CD14-positive monocyte (primary cell): ENCODE measurements around the gene TBCD. TPM values are rescaled to one million over a fixed set of nuclear protein-coding genes. Genes with fewer than 3 reads are reported as not detected.

ENCODE experiments used
- DNase-seq, 3 donors: peaks; one replicate each; pipeline ENCODE4 v3.0.0-alpha.2; 2011 to 2022
- H2AFZ ChIP-seq: 2 replicates; pipeline ENCODE4 v1.6.0; 2012; ENCODE audit warnings: mild to moderate bottlenecking, low read depth, low read length, inconsistent platforms; ENCODE audit not compliant: insufficient read depth, poor library complexity, severe bottlenecking
- H3K27ac ChIP-seq, 2 donors: 1 replicate in 1 of 2; 2 replicates in 1 of 2; pipeline ENCODE4 v1.5.1; 2012 to 2013; ENCODE audit warnings: low read length in 2 of 2, control low read depth in 1 of 2, inconsistent platforms in 1 of 2, low read depth in 1 of 2, mild to moderate bottlenecking in 1 of 2
- H3K27me3 ChIP-seq, 2 donors: one replicate each; pipeline versions ENCODE4 v1.6.0 to v1.6.1; 2011 to 2013; ENCODE audit warnings: low read length in 2 of 2; ENCODE audit not compliant: control insufficient read depth in 2 of 2, insufficient read depth in 2 of 2
- H3K36me3 ChIP-seq, 2 donors: replicated peaks in 1 of 2; 1 replicate in 1 of 2; 2 replicates in 1 of 2; pipeline versions ENCODE4 v1.5.1 to v1.6.1; 2012 to 2013; ENCODE audit warnings: low read length in 2 of 2, control low read depth in 1 of 2, inconsistent platforms in 1 of 2, mild to moderate bottlenecking in 1 of 2; ENCODE audit not compliant: insufficient read depth in 2 of 2, control insufficient read depth in 1 of 2
- H3K4me1 ChIP-seq, 2 donors: 1 replicate in 1 of 2; 2 replicates in 1 of 2; pipeline versions ENCODE4 v1.5.1 to v1.6.1; 2012 to 2013; ENCODE audit warnings: low read length in 2 of 2, control low read depth in 1 of 2, inconsistent platforms in 1 of 2, mild to moderate bottlenecking in 1 of 2, moderate library complexity in 1 of 2; ENCODE audit not compliant: insufficient read depth in 2 of 2, control insufficient read depth in 1 of 2
- H3K4me2 ChIP-seq: replicated peaks from 2 replicates; pipeline ENCODE3; 2012; ENCODE audit warnings: low read length, moderate library complexity, mild to moderate bottlenecking; ENCODE audit not compliant: poor library complexity, severe bottlenecking; ENCODE audit errors: extremely low read depth
- H3K4me3 ChIP-seq, 3 experiments: fragments of 200-600 bp in 1 of 3; sonication (generic) in 1 of 3; replicated peaks in 1 of 3; 1 replicate in 2 of 3; 2 replicates in 1 of 3; pipeline ENCODE4 v1.5.1; 2011 to 2013; ENCODE audit warnings: low read length in 3 of 3, mild to moderate bottlenecking in 3 of 3, control low read depth in 2 of 3, low read depth in 2 of 3, inconsistent platforms in 1 of 3, moderate library complexity in 1 of 3
- H3K79me2 ChIP-seq: 2 replicates; pipeline ENCODE4 v1.6.0; 2012; ENCODE audit warnings: mild to moderate bottlenecking, control low read depth, inconsistent platforms, low read length, moderate library complexity; ENCODE audit not compliant: insufficient read depth
- H3K9ac ChIP-seq: 2 replicates; pipeline ENCODE4 v1.6.0; 2017; ENCODE audit warnings: low read length, mild to moderate bottlenecking; ENCODE audit not compliant: insufficient read depth, poor library complexity, severe bottlenecking
- H3K9me3 ChIP-seq, 2 donors: replicated peaks in 1 of 2; 1 replicate in 1 of 2; 2 replicates in 1 of 2; pipeline versions ENCODE4 v1.5.1 to v1.6.1; 2012 to 2013; ENCODE audit warnings: low read length in 2 of 2, control low read depth in 1 of 2; ENCODE audit not compliant: control insufficient read depth in 1 of 2, insufficient read depth in 1 of 2
- H4K20me1 ChIP-seq: 2 replicates; pipeline ENCODE4 v1.6.0; 2012; ENCODE audit warnings: mild to moderate bottlenecking, low read length, control low read depth, moderate library complexity; ENCODE audit not compliant: insufficient read depth
- H3K27ac Mint-ChIP-seq, 7 donors: one replicate each; pipeline ENCODE4 v1.8.0; 2020; ENCODE audit warnings: mild to moderate bottlenecking in 7 of 7, mixed read lengths in 7 of 7, moderate library complexity in 6 of 7, inconsistent platforms in 2 of 7
- H3K27me3 Mint-ChIP-seq, 3 donors: one replicate each; pipeline ENCODE4 v1.8.0; 2021 to 2022; ENCODE audit warnings: low read depth in 3 of 3, mild to moderate bottlenecking in 3 of 3, mixed read lengths in 3 of 3, moderate library complexity in 3 of 3, inconsistent platforms in 1 of 3
- H3K36me3 Mint-ChIP-seq, 2 donors: one replicate each; pipeline ENCODE4 v1.8.0; 2020; ENCODE audit warnings: mixed read lengths in 2 of 2, inconsistent platforms in 1 of 2, mild to moderate bottlenecking in 1 of 2
- H3K4me1 Mint-ChIP-seq: one replicate; pipeline ENCODE4 v1.8.0; 2020; ENCODE audit warnings: mild to moderate bottlenecking, mixed read lengths
- H3K4me3 Mint-ChIP-seq, 2 donors: one replicate each; pipeline ENCODE4 v1.8.0; 2020; ENCODE audit warnings: mild to moderate bottlenecking in 2 of 2, mixed read lengths in 2 of 2, moderate library complexity in 1 of 2
- H3K9me3 Mint-ChIP-seq, 7 donors: one replicate each; pipeline ENCODE4 v1.8.0; 2020 to 2022; ENCODE audit warnings: mixed read lengths in 7 of 7, mild to moderate bottlenecking in 6 of 7, moderate library complexity in 6 of 7, inconsistent platforms in 2 of 7
- WGBS: methylation state at CpG from one replicate; pipeline ENCODE4 v1.1.5; 2013; ENCODE audit warnings: missing lambda C conversion rate; ENCODE audit not compliant: insufficient coverage; 5-methylcytosine and 5-hydroxymethylcytosine counted together
- intact Hi-C, 2 donors: fragments of 100-400 bp; cut with micrococcal nuclease; formaldehyde crosslinking; loops; one replicate each; pipeline versions ENCODE4 v1.15.0 to v1.15.1; 2023
- polyA plus RNA-seq, 3 donors: library from polyadenylated mRNA; depleted of rRNA in 1 of 3; unstranded in 2 of 3; stranded (reverse) in 1 of 3; fragments of 300-500 nt in 2 of 3; fragments of >200 nt in 1 of 3; fragmentation: Illumina TruSeq in 2 of 3; gene quantifications; 1 replicate in 2 of 3; 2 replicates in 1 of 3; pipeline ENCODE4 v1.2.3, GENCODE V29; 2012 to 2021
- TF ChIP-seq, protein P1 (sequence below): fragments of 200-600 bp; IDR thresholded peaks from one replicate; pipeline ENCODE4 v1.8.0; 2022; ENCODE audit warnings: antibody characterized with exemption, mild to moderate bottlenecking

Gene TBCD
- polyA plus RNA-seq, 3 donors, result 54.7 to 74.0 (median 66.6) TPM

DNA sequence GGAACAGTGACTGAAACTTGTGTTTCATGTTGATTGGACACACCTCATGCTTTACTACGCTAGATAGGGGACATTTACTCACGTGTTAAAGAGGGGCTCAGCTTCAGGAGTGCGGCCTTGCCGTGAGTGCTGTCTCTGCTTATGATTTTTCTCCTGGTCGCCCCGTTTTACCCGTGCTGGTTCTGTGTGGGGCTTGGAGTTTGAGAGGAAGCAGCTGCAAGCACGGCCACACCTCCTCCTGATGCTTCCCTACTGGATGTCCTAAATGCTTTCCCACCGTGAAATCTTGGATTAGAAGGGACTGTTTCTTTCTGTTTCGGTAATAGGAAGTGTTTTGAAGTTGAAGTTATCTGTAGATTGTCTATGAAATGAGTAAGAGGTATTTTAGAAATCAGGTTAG, 141.9 kb downstream of the TBCD start:
- Histone ChIP-seq H3K9me3 (no peaks in the 10 kb centered on the region), H3K27me3 (no peaks in the 10 kb centered on the region), H3K9ac (no peak overlapping the region), H3K79me2 (no peaks in the 10 kb centered on the region), H3K4me3 (no peak overlapping the region), H4K20me1 (no peaks in the 10 kb centered on the region), H3K36me3 (peaks cover 18 to 50% of the 10 kb centered on the region in 2 donors), H3K4me2 (no peak overlapping the region), H3K27ac (no peak overlapping the region), H2AFZ (no peak overlapping the region), H3K4me1 (peaks cover 0 to 4% of the 10 kb centered on the region in 2 donors)
- Mint-ChIP-seq H3K27ac (peak overlapping the region in 4 of 7 donors; percentile 11 to 91 (median 62)), H3K36me3 (peaks cover 53 to 62% of the 10 kb centered on the region in 2 donors), H3K4me3 (peak overlapping the region in 1 of 2 donors; percentile 60), H3K9me3 (peaks cover 0 to 3% (median 0%) of the 10 kb centered on the region in 7 donors), H3K27me3 (peaks cover 0 to 1% (median 0%) of the 10 kb centered on the region in 3 donors), H3K4me1 (peaks cover 19% of the 10 kb centered on the region)
- DNase-seq, result no peak
- intact Hi-C loops, result no loop called here
- TF ChIP-seq, protein P1, sequence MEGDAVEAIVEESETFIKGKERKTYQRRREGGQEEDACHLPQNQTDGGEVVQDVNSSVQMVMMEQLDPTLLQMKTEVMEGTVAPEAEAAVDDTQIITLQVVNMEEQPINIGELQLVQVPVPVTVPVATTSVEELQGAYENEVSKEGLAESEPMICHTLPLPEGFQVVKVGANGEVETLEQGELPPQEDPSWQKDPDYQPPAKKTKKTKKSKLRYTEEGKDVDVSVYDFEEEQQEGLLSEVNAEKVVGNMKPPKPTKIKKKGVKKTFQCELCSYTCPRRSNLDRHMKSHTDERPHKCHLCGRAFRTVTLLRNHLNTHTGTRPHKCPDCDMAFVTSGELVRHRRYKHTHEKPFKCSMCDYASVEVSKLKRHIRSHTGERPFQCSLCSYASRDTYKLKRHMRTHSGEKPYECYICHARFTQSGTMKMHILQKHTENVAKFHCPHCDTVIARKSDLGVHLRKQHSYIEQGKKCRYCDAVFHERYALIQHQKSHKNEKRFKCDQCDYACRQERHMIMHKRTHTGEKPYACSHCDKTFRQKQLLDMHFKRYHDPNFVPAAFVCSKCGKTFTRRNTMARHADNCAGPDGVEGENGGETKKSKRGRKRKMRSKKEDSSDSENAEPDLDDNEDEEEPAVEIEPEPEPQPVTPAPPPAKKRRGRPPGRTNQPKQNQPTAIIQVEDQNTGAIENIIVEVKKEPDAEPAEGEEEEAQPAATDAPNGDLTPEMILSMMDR, result no peak
- WGBS, result 100% methylated on average over 1 of the region's 10 CpGs

DNA sequence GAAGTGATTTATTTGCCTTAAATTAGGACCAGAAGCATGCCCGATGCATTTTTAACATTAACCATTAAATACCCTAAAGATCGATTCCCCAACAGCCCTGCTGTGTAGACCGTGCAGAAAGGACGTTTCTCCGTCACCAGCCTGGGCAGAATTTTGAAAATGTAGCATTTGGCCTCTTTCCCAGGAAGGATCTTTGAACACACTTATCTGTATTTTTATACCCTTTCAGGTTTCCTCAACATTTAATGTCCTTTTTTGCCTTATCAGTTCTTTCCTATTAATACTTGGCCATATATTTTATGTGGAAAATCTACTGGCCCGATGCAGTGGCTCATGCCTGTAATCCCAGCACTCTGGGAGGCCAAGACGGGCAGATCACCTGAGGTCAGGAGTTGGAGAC, 142.5 kb downstream of the TBCD start:
- Mint-ChIP-seq H3K9me3 (peaks cover 0 to 3% (median 0%) of the 10 kb centered on the region in 7 donors), H3K4me3 (no peak overlapping the region), H3K27me3 (peaks cover 0 to 3% (median 0%) of the 10 kb centered on the region in 3 donors), H3K27ac (peak overlapping the region in 2 of 7 donors; percentile 87 to 91), H3K4me1 (peaks cover 19% of the 10 kb centered on the region), H3K36me3 (peaks cover 57 to 67% of the 10 kb centered on the region in 2 donors)
- no peak overlapping the region for H3K4me2 ChIP-seq
- intact Hi-C loops, result no loop called here
- peaks cover 23 to 54% of the 10 kb centered on the region in 2 donors for H3K36me3 ChIP-seq
- H3K9me3 ChIP-seq, result no peaks in the 10 kb centered on the region
- no peak overlapping the region for H3K27ac ChIP-seq
- H2AFZ ChIP-seq, result no peak overlapping the region
- H4K20me1 ChIP-seq, result no peaks in the 10 kb centered on the region
- no peak for DNase-seq
- H3K4me1 ChIP-seq, result peaks cover 0 to 4% of the 10 kb centered on the region in 2 donors
- no peak overlapping the region for H3K4me3 ChIP-seq
- whole genome bisulfite sequencing, result 97% methylated on average over 7 of the region's 7 CpGs
- TF ChIP-seq, protein P1, result no peak
- H3K79me2 ChIP-seq, result no peaks in the 10 kb centered on the region
- H3K9ac ChIP-seq, result no peak overlapping the region
- H3K27me3 ChIP-seq, result no peaks in the 10 kb centered on the region
